ENCODE results near the gene SEC62.
A peak's percentile ranks its signal among the peaks of the same experiment; 100 is the strongest.

Gene SEC62, protein sequence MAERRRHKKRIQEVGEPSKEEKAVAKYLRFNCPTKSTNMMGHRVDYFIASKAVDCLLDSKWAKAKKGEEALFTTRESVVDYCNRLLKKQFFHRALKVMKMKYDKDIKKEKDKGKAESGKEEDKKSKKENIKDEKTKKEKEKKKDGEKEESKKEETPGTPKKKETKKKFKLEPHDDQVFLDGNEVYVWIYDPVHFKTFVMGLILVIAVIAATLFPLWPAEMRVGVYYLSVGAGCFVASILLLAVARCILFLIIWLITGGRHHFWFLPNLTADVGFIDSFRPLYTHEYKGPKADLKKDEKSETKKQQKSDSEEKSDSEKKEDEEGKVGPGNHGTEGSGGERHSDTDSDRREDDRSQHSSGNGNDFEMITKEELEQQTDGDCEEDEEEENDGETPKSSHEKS

DNA sequence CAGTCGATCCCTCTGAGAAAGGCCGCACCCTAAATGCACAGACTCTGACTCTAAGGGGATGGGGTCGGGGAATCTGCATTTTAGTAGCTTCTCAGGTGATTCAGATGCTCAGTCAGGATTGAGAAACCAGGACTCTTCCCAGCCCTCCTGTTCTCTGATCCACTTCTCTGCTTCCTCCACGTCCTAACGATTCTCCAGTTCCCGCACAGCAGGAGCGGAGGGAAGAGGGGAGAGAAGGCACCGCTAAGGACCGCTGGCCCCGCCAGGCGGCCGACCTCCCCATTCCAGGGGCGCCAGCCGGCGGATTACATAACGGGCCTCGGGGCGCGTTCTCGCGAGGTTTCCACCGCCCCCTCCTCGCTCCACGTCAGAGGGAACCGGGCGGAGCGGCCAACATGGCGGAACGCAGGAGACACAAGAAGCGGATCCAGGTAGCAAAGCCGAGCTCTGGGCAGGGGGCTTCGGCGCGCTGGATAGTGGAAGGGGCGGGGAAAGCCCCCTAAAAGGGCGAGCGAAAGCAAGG, at the start of gene SEC62:
Gene SEC62, plus strand, starts transcription at position 380 of the 523 bp plus-strand sequence. Its CDS starts 16 bp downstream, at position 396.
- peak; percentile 83 to 87 for DNase-seq (ENCODE audit: extremely low read depth in 1 of 2, low read depth in 1 of 2)

DNA sequence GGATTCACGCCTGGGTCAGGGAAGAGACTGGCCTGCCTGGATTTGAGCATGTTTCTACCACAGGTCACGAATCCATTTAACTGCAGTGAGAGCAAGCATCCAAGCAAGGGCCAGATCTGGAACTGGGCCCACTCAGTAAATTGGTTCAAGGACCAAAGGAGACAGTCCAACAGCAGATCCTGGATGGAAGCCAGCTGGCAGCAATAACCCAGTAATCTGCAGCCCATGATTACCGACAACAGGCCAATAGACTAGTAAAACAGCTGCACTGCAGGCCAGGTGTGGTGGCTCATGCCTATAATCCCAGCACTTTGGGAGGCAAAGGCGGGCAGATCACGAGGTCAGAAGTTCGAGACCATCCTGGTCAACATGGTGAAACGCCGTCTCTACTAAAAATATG, 43.4 kb upstream of the SEC62 start:
- no peak for DNase-seq (ENCODE audit: extremely low read depth in 1 of 2, low read depth in 1 of 2)

DNA sequence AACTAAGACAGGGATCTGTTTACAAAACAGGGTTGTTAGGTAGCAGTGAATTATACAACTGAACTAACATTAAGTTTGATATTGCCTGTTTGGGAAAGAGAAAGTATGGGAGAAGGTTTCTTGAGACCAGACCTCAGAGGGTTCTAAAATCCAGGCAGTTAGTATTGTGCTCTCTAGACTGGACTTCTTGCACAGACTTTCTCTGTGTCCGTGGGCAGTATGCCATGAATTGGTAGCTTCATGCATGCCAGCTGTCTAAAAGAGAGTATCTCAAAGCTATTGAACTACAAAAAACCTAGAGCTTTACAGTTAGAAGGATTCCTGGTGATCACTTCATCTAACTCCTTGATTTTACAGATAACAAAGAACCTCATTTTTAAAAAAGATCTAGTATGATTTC, 42.8 kb upstream of the SEC62 start:
- no peak for DNase-seq (ENCODE audit: extremely low read depth in 1 of 2, low read depth in 1 of 2)

DNA sequence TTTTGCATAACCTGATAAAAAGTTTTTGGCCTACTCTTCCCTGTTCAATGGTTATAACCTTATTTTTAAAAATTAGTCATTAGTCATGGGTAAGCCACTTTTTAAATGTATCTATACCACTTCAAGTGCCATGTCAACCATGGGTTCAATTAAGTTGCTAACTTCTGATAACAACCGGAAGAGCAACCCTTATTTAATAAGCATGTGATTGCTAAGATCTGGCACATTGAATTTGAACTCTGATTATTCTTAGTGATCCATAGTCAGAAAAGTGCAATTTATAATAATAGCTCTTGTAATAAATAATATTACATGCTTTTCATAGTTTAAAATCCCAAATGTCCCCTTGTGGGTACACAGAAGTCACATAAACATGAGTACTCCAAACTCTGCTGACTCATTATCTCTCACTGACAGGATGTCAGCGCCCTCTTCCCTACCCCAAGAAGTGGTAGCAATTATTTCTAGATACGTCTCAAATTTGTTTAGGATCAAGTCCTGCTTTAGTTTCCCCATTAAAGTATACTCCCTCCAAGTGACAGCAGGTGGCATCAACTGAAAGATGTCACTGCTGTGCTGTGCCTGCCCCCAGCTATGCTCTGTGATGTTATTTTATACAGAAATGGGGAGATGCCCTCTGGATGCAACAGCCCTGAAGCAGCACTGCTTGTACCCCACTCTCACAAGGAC, 36.6 kb upstream of the SEC62 start:
- DNase-seq (ENCODE audit: extremely low read depth in 1 of 2, low read depth in 1 of 2) = no peak

DNA sequence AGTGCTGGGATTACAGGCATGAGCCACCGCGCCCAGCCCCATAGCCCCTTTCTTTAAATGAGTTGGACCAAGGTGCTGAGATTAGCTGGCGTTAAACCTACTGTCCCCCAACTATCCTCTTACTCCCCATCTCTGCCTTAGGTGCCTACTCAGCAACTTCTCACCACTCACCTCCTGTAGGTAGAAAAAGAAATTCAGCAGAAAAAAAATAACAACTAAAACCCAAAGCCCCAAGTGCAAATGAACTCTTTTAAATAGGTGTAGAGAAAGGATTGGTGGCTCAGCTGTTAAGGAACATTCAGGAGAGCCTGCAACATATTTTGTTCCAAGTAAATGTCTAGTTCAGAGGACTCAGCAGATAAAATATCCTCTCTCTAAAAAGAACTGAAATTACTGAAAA, 35.8 kb upstream of the SEC62 start:
- no peak for DNase-seq (ENCODE audit: extremely low read depth in 1 of 2, low read depth in 1 of 2)

DNA sequence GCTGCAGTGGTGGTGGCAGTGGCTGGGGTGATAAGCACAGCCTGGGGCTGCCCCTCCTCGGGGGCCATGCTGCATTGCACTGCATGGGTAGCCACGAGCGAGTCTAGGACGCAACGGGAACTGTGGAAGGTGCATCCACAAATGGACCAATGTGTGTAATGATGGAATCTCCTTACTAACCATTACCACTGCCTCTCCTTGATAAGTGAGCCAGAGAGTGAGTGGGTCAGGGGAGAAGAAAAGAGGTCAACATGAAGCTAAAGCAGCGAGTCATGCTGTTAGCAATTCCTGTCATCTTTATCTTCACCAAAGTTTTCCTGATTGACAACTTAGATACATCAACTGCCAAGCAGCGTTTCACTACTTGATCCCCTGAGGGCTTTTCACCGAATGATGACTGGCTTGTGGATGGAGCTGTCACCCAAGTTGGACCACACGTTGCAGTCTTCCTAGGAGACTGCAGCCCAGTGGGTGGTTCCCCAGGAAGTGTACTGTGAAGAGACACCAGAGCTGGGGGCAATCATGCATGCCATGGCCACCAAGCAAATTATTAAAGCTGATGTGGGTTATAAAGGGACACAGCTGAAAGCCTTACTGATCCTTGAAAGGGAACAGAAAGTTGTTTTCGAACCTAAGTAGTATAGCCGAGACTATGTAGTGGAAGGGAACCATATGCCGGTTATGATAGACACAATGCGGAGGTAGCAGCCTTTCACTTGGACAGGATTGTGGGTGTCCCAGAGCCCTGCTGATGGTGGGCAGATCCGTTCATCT, 34.7 kb upstream of the SEC62 start:
- no peak for DNase-seq (ENCODE audit: extremely low read depth in 1 of 2, low read depth in 1 of 2)

DNA sequence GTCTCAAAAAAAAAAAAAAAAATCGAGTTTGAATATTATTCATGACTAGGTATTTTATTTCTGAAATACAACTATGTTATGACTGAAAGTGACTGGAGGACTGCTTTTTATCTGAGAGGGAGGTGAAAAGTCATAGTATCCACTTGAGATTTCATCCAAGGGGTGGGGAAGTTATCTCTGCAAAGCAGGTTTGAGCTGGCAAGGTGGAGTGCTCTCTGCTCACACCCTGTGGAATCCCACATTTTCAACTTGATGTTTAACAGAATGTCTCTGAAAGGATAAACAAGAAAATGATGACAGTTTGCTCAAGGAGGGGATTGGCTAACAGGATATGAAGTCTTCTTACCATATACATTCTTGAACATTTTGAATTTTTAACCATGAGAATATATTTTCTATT, 27.3 kb upstream of the SEC62 start:
- DNase-seq (ENCODE audit: extremely low read depth in 1 of 2, low read depth in 1 of 2) = no peak

DNA sequence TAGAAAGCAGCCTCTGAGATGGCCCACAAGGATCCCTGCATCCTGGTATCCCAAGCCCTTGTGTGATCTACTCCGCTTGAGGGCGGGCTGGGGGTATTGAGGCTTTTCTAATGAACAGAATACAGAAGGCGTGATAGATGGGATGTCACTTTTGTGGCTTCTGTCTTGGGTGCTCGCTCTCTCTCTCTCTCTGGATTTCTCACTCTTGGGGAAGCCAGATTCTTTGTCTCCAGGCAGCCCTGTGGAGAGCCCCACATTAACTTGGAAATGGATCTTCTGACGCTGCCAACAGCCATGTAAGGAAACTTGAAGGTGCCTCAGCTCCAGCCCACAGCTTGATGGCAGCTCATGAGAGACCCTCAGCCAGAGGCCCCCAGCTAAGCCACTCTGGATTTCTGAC, 26.9 kb upstream of the SEC62 start:
- DNase-seq (ENCODE audit: extremely low read depth in 1 of 2, low read depth in 1 of 2) = no peak

DNA sequence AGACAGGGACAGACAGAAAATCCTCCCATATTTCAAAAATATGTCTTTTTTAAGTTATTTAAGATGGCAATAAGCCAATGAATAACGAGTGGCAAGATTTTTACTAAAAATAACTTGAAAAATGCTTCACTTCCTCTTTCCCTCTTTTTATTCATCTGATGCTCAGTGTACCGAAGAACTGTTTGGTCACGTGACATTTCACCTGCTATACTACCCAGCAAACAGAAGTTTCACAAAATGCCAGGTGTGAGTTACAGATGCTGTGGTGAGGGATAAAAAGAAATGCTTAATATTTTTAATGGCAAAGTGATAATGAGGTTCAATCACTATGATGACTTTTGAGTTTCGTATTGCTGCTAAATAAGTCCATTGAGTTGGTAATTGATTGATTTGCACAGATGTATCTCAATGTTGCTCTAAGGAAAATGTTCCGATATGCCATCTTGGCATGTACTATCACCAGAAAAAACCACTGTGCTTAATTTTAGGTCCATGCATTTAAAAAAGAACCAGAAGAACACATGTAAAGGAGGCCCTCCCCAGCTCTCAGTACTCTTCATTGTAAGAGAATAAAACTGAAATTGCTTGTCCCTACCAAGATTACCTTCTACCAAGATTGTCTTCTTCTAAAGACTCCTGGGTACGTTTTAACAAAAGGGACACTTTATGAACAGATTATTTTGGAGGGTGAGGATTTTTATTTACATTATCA, 26.0 kb upstream of the SEC62 start:
- no peak for DNase-seq (ENCODE audit: extremely low read depth in 1 of 2, low read depth in 1 of 2)

DNA sequence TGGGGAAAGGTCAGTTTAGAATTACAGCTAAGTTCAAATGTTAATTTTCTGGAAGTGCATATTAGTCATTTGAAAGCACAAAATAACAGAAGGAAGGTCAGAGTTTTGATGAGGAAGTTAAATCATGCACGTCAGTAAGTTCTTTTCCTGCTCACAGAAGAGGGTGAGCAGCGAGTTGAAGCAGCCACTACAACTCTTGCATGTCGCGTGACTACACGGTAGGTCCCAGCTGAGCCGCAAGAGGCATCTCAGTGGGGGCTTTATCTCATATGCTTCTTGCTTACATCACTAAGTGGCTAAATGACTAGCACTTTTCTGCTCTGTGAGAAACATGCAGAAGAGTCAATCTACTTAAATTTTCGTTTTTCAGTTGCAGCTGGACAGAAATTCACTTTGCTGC, 21.3 kb upstream of the SEC62 start:
- DNase-seq (ENCODE audit: extremely low read depth in 1 of 2, low read depth in 1 of 2) = peak in 1 of 2 donors; percentile 44

DNA sequence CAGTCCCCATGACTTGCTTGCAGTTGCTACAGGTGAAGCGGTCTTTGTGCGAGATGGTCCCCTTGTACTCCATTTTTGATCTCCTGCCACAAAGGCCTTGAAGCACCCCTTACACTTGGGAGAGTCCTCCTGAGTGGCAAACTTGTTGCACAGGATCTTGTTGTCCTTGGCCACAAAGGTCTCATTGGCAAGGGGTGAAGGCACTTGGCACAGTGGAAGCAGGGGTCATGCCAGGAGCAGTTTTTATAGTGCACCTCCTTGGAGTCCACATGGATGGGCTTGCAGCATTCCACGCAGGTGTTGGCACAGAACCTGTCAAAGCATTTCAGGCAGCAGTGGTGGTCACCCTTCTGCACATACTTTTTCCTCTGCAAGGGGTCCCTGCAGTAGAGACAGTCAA, 20.3 kb upstream of the SEC62 start:
- DNase-seq (ENCODE audit: extremely low read depth in 1 of 2, low read depth in 1 of 2) = no peak

DNA sequence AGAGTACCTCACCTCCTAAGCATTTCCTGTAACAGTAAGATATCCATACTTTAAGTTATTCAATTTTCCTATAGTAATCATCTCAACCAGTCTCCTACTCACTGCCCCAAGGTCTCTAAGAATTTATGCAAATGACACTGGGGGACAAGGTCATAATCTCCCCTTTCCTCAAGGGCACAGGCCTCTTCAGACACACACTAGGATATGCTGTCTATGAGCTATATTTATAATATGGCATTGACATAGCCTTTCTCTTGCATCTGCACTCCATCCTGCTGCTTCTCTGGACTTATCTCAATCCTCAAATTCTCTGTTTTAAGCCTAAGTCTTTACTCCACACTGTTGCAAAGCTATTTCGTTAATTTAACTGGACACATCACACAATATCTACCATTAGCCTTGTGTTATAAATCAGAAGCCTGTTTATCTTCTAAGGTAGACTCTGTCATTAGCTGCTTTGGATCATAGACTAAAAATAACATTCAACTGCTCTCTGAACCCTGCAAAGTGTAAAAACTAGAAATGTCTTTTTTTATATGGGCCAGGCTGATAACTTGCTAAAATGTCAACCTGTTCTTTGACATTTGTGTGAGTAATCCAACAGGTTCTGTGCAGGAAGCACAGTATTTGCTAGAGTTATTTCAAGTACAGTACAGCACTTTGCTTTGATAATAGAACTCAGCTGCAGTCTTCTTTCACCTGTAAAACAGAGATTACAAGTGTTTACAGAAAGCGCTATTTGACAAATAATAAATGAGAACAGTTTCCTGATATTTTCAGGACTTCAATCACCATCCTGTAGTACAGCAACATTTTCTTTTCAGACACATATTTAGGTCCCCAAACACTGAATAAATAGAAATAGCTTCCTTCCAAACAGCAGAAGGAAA, 17.8 kb upstream of the SEC62 start:
- DNase-seq (ENCODE audit: extremely low read depth in 1 of 2, low read depth in 1 of 2) = no peak

DNA sequence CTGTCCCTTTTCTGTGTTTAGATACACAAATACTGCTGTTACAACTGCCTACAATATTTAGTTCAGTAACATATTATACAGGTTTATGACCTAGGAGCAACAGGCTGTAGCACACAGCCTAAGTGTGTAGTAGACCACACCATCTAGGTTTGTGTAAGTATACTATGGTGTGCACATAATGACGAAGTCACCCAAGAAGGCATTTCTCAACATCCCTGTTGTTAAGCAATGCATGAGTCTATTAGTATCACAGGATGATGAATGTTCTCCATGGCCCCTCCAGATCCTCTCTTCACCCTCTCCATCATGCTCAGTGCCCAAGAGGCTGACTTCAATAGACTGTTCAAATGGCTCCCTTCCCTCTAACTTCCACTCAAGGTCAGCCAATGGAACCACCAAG, 14.6 kb upstream of the SEC62 start:
- DNase-seq (ENCODE audit: extremely low read depth in 1 of 2, low read depth in 1 of 2) = no peak

DNA sequence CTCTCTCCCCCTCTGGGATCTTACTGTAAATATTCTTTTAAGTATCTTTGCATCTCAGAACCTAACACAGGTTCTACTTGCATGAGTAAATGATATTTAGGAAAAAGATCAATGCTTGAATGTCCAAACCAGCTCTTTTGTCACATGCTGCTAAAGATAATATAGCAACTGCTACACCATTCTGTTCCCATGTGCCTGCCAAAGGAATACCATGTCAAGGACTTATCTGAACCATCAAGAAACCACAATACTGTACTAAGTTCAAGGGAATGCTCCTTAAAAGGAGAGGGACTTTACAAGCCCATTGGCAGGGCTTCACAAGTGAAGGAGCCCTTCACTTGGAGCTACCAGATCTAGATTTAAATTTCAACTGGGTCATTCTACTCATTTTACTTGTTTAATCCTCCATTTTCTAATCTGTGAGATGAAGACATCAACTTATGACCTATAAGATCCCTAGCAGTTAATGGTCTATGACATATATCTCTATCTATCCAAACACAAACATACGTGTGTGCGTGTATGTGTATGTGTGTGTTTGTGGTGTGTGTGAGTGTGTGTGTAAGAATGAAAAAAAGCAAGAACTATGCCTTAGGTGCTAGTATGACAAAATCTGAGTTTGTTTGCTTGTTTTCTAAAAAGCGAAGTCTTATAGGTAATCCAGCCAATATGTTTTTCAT, 13.0 kb upstream of the SEC62 start:
- DNase-seq (ENCODE audit: extremely low read depth in 1 of 2, low read depth in 1 of 2) = no peak

DNA sequence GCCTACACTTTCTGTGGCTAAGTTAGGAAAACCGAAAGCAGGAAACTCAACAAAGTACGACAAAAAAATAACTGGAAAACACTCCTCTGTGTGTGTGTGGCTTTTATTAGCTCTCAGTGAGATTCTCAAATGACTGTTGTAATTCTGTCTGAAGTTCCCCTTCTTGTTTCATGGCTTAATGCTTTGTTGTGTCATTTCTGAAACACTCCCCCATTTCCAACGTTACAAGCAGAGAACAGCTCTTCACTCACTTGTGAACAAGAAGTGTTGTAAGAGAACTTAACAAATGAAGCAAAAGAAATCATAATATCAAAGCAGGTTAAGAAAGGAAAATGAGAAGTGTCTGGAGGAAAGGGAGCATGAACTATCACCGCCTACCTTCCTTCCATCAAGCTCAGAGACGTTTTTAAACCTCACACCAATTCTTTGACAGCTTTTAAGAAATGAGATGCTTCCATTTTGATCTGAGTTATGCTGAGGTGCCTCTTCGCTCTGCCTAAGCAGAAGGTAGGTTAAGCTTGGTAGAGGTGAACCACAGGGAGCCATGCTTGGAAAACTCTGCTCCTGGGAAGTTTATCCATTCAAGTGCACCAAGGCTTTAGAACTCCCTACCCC, 12.4 kb upstream of the SEC62 start:
- DNase-seq (ENCODE audit: extremely low read depth in 1 of 2, low read depth in 1 of 2) = no peak

DNA sequence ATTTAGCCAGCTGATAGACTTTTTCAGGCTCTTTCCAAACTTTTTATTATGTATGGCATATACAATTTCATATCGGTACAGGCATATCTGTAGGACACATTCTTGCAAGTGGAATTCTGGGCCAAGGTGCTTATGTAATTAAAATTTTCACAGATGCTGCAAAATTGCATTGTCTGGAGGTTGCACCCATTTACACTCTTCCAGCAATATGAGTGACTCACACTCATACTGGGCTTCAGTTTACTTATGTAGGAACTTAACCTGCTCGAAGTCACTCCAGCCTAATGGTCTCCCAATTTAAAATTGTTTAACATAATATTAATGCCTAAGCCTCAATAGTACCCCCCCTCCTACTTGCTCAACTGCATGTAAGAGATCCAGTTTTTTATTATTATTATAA, 11.2 kb upstream of the SEC62 start:
- no peak for DNase-seq (ENCODE audit: extremely low read depth in 1 of 2, low read depth in 1 of 2)

DNA sequence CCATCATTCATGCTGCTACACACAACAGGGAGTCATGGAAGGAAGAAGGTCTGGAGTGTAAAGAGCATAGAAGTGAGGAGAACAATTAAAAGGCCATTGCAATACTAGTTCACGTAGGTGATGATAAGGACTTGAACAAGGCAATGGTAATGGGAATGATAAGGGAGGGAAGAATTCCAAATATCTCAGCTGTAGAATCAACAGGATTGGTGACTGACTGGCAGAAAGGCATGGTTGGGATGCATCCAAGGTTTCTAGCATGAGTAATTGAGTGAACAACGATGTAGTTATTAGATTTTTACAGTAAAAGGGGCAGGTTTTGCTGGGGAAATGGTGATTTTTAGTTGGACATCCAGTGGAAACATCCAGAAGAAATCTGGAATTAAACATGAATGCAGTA, 2.4 kb upstream of the SEC62 start:
- no peak for DNase-seq (ENCODE audit: extremely low read depth in 1 of 2, low read depth in 1 of 2)

DNA sequence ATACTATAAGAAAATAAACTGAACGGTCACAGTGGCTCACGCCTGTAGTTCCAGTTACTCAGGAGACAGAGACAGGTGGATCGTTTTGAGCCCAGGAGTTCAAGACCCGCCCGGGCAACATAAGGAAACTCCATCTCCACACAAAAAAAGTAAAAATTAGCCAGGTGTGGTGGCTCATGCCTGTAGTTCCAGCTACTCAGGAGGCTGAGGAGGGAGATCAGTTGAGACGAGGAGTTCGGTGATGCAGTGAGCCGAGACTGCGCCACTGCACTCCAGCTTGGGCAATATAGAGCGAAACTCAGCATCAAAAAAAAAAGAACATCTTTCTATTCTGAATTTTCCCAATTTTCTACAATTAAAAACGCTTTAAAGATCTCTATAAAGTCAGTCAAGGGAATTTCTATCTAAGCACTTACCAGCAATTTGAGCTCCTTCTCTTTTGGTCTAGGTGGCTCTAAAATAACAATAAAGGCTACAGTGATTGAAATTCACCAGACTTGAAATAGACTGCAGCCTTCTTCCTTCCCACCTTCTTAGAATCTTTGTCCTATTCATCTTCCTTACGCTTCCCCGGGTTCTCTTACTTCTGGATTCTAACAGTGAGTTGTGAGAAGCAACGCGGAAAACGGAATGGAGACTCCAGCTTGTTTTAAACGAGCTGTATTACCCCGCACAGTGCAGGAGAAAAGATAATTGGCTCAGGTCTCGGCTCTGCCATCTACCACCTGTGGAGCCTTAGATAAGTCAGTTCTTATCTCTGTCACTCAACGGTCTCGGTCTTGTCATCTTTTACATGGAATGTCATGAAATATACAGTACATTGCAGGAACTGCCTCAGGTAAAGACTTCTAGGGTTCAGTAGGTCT, 812 bp upstream of the SEC62 start:
- no peak for DNase-seq (ENCODE audit: extremely low read depth in 1 of 2, low read depth in 1 of 2)

Data from stimulated activated CD8-positive, alpha-beta memory T cell treated with anti-CD3 and anti-CD28 coated beads, Interleukin-7, amount 100 ng/mL, for 48 hours (primary cell).